COLO668 (cell line): ENCODE results near the gene CPNE5.
"Not testable (repeated sequence)": the region's sequence is repeated elsewhere in the genome, so short reads cannot be mapped to it uniquely, and the experiment has no call there.

Experiments
- DNase-seq: peaks from one replicate; lab custom pipeline; 2025; ENCODE audit not compliant: unreplicated experiment; lab: John Stamatoyannopoulos, UW

CPNE5 gene

DNA sequence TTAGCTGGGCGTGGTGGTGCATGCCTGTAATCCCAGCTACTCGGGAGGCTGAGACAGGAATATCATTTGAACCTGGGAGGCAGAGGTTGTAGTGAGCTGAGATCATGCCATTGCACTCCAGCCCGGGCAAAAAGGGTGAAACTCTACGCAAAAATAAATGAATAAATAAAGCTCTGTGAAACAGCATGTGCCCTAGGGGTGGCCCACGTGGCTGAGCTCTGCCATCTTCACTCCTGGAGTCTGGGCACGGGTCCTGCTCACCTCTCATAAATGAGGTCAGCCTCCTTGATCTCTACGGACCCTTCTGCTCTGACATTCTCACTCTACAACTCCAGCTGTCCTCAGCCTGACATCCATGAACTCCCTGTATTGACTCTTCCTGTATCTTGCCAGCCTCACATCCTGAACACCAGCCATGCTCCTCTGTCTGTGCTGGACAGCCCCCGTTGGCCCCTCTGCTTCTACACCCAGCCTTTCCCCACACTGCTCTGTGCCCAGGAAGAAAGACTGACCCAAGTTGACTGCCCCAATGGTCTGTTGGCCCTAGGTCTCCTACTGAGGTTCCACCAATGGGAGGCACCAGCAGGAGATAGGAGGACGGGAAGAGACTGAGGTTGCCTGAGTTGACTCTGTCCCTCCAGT lies 21.9 kb downstream of the CPNE5 start:
- DNase-seq, result no peak

DNA sequence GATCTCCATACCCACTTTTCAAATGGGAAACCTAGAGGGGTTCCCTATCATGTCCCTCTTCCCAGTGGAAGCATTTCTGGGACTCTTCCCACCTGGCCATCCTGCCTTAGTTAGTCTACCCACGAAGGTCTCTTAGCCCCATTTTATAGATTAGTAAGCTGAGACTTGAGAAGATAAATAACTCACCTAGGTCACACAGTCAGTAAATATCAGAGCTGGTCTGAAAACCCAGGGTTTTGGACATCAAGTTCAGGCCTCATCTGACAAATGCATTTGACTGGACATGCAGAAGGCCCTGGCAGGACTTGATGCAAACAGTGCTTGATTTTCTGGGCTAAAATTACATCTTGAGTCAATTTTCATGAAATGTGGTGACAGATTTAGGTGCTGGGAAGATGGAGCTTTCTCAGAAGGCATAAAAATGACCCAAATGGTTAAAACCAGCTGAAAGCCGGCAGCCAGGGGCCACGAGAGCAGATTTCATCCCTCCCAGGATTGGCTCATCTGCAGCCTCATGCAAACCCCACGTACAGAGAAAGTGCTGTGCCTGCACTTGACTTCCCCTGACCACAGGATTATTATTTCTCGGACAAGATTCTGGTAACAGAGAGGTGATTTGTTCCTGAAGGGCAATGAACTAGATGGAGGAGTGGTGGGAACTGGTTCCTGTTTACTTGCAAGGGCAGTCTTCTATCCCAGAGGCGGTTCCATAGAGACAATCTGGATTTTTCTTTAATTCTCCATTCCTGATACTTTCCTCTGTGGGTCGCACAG lies 23.1 kb downstream of the CPNE5 start:
- DNase-seq, result no peak

DNA sequence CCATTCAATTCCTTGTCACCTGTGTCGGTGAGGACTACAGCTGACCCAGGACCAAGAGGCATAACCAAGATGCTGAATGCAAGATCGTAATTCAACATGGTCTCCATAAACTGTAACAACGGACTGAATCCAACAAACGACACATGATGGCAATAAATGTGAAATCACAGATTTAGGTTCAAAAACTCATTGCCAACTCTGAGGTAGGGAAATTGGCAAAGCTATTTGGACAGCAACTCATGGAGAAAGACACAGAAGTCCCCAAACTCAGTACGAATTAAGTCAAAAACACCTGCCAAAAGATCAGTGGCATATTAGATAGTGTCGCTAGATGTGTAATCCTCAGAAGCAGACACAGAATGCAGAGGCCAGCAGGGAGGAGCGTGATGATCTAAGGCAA lies 25.0 kb downstream of the CPNE5 start:
- no peak for DNase-seq

DNA sequence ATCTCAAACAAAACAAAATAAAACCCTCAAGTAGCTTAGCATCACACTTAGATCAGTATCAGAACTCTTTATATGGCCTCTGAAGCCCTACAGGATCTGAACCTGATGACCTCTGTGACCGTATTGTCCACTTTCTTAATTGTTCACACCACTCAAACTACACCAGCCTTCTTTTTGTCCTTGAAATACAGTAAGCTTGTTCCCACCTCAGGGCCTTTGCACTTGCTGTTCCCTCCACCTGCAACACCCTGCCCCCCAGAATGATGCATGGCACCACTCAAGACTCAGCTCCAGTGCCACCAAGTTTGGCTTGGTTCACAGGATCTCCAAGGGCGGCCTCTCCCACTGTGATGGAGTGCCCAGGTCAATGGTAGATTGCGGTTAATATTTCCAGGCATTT lies 25.7 kb downstream of the CPNE5 start:
- no peak for DNase-seq

DNA sequence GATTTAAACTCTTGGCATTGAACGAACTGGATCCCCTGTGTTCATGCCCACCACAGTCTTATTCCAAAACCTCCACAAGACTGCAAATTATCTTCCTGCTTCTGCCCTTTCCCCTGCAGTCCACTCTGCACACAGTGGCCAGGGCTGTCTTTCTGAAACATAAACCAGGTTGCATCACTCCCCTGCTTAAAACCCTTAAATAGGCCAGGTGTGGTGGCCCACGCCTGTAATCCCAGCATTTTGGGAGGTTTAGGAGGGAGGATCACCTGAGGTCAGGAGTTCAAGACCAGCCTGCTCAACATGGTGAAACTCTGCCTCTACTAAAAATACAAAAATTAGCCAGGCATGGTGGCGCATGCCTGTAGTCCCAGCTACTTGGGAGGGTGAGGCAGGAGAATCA lies 26.2 kb downstream of the CPNE5 start:
- DNase-seq, result not testable (repeated sequence)

DNA sequence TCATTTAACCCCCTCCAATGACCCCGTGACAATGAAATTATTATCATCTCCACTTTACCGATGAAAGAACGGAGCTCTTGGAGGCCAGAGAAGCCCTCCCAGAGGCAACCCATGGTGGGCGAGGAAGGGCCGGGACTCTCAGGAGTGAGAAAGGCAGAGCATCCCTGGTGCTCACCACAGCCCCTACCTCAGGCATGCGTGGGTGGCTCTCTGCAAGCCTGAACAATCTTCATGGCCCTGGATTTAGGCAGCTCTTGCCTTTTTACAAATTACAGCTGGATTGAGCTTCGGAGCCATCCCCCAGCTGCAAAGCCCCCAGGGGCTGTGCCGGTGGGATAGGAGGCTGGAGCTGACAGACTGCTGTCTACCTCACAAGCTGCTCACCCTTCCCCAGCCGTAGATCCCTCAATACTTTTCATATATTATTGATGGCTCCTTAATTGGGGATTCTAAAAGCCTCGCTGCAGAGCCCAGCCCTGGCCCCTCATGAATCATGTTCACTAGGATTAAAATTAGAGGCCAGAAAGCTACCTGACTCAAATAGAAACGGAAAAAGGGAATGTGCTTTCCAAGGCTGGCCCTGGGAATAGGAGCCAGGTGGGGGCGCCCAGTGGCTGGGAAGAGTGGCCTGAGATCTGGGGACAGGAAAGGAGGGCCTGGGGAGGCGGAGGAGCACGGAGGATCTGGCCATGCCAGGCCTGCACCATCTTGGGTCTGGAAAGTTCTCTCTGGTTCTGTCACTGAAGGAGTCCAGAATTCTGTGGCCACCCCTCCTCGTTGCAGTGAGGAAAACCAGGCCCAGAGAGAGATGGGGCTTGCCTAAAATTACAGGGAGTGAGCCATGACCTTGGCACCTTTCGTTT lies 29.1 kb downstream of the CPNE5 start:
- DNase-seq, result no peak

DNA sequence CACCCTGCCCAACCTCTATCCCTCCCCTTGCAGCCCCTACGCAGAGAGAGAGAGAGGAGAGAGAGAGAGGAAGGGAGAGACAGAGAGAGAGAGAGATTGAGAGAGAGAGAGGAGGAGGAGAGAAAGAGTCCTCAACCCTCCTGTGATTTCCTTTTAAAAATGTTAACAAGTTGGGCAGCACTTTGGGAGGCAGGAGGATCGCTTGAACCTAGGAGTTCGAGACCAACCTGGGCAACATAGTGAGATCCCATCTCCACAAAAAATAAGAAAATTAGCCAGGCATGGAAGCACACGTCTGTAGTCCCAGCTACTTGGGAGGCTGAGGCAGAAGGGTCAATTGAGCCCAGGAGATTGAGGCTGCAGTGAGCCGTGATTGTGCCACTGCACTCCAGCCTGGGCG lies 30.1 kb downstream of the CPNE5 start:
- DNase-seq, result no peak

DNA sequence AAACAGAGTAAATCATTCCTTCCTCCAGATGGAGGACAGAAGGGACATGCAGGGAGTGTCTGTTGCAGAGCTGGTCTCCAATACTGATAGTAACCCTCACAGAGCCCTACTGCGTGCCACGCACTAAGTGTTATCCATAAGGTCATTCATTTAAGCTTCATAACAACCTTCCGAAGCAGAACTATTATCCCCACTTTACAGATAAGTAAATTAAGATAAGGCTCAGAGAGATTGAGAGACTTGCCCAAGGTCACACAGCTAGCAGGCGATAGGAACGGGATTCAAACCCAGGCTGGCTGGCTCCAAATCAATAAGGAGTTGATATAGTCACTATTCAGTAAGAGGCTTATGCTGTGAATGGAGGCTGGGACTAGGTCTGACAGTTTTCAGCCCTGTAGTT lies 30.6 kb downstream of the CPNE5 start:
- no peak for DNase-seq

DNA sequence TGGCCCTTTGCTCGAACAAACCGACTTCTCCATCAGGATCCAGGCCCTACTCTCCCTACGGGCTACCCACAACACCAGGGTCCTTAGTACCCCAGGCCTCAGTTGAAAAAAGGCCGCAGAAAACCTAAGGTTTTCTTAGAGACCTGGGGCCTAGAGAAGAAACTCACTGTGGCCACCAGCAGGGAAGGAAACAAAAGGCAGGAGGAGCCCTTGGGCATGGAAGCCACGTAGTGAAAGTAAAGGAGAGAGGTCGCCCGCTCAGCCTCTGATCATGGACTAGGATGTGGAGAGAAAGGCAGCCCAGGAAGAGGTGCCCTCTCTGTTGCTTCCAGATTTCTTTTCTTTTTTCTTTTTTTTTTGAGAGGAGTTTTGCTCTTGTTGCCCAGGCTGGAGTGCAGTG lies 31.5 kb downstream of the CPNE5 start:
- DNase-seq, result no peak

DNA sequence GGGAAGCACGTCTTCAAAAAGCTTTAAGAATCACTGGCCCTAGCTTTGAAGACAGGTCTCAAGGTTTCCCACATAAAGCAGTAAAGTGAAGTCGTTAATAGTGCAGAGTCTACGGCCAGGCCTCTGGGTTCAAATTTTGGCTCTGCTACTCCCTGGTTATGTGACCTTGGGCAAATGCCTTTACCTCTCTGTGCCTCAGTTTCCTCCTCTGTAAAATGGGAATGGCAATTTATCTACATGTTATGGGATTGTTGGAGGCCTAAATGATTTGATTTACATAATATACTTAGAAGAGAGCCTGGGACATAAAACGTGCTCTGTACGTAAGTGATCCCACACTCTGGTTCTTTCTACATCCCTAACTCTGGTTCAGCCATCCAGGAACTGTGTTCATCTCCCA lies 32.1 kb downstream of the CPNE5 start:
- no peak for DNase-seq

DNA sequence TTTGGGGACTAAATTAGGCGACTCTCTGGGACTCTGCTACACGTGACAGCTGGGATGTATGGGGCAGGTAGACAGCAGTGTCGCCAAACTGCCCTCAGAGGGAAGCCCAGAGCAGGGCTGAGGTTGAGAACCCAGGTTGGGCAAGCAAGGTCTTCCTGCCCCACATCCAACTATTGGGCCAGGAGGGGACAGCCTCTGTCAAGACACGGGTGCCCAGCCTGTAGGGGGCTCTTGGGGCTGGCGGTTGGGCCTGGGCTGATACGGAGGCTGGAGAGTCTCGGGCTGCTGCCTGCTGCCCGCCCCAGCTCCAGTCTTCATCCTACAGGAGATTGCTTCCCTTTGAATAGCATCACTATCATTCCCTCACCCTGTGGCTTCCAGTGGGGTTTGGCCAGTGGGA lies 33.3 kb downstream of the CPNE5 start:
- no peak for DNase-seq

DNA sequence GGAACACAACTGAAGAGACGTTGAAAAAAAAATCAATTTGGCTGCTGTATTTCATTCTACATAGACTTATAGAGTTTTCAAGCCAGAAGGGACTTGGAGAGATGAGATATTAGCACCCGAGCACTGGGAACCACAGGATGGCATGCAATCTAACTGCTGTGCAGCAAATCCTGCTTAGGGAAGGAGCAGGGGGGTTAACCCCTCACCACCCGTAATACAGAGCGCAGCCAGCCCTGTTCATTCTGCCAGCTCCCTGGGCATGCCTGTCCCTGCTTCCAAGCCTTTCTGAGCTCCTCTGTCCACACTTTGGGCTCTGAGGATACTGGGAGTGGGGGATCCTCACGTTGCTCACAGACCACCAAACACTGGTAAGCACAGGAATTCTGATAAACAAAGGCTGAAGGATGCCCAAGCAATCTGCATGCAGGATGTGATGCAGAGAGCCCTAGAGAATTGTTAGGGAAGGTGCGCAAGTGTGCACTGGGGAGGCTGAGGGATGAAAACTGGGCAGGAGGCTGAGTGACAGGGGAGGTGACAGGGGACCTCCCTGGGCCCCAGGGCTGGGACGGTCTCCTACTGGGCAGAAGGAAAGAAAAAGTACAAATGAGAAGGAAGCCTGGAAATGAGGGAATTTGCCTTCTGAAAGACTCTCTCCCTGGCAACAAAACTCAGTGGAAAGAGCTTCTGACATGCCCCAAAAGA lies 34.0 kb downstream of the CPNE5 start:
- no peak for DNase-seq

DNA sequence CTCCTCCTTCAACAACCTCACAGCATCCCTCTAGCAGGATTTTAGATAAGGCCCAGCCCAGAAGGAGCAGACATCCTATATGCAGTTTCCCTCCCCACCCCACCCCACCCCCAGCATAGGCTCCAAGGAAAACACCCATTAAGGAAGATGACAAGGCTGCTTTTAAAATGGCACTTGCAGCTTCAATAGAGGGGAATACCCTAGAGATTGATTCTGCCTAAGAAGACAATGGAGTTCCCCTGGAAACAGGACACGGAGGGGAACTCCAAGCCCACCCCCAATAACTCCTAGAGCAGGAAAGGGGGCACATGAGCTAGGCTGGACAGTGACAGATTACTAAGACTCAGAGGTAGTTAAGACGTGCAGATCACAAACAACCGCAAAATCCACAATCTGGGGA lies 34.7 kb downstream of the CPNE5 start:
- DNase-seq, result no peak

DNA sequence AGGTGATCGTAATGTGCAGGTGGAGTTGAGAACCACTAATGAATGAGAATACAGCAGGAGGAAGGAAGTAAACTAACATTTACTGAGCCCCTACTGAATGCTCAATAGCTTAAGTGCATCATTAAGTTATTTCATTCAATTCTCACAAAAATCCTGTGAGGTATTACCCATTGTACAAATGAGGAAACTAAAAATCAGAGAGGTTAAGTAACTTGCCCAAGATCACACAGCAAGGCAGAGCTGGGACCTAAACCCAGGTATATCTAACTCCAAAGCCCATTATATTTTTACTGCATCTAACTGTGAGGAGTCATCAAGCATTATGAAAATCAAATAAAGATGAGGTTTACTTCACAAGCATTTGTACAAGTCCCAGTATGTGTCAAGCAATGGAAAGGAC lies 35.3 kb downstream of the CPNE5 start:
- no peak for DNase-seq

DNA sequence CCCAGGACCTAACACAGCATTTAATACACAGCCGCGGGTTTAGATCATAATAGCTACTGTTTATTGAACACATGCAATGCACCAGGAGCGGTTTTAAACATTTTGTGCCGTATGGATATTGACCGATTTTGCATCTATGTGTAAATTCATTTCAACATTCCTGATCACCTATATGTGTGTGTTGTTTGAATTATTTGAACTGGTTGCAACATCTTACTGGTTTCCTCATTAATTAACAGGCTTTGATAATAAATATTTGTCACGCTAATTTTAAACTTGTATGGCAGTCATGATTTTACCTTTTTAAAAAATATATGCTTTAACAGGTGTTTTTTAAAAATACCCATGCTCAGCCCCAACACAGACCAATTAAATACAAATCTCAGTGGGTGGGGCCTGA lies 35.8 kb downstream of the CPNE5 start:
- no peak for DNase-seq

DNA sequence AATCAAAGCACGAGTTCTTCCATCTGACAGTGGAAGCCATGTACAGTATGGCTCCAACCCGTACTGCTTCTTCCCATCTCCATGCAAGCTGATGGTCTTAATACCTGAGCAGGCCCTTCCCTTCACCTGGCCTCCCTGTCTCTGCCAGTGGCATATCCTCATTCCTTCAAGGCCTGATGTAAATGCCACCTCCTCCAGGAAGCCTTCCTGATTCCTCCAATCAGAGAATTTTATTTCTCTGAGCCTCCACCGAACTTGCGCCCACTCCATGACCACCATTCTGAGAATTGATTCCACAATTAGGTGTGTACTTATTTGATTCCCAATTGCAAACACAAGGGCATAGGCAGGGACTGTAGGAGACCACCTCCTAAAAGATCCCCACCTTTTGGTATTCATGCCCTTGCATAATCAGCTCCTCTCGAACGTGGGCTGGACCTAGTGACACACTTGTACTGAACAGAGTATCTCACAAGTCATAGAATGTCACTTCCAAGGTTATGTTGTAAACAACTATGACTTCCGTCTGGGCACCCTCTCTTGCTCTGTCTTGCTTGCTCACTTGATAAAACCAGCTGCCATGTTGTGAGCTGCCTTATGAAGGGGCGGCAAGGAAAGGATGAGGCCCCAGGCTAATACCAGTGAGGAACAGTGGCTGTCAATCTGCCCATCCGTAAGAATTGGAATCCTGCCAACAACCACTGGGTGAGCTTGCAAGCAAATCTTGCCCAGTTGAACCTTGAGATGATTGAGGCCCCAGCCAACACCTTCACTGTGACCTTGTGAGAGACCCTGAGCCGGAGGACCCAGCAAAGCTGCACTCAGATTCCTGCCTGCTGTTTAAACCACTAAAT lies 38.8 kb downstream of the CPNE5 start:
- no peak for DNase-seq

DNA sequence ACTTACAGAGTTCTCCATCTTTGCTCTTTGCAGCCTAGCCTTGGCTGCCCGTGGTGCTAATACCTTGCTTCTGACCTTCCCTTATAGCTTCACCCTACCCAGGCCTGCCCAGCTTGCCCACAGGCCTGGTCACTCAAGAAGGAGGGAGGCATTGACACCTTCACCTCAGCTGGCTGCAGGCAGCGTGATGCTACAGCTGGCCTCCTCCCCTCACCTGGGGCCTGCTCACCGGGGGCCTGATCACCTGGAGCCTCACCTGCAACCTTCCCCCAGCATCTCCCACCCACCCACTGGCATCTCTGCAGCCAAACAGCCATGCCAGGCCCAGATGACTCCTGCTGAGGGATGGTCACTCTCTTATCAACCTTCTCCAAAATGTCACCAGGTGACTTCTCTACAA lies 40.4 kb downstream of the CPNE5 start:
- no peak for DNase-seq

DNA sequence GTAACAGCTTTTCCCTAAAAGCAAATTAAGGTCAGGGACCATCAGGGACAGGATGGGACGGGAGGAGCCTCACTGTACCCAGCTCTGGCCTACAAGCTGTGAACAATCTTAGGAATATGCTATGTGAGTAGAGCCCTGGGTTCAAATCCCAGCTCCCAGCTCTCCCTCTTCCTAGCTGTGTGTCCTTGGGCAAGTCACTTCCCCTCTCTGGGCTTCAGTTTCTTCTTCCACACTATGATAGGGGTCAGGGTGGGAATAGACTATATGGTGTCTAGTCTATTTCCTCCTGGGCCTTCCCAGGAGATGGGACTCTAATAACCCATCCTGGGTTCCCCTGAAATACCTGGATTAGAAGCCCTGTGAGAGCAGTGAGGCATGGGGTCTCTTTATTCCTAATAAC lies 41.6 kb downstream of the CPNE5 start:
- no peak for DNase-seq

DNA sequence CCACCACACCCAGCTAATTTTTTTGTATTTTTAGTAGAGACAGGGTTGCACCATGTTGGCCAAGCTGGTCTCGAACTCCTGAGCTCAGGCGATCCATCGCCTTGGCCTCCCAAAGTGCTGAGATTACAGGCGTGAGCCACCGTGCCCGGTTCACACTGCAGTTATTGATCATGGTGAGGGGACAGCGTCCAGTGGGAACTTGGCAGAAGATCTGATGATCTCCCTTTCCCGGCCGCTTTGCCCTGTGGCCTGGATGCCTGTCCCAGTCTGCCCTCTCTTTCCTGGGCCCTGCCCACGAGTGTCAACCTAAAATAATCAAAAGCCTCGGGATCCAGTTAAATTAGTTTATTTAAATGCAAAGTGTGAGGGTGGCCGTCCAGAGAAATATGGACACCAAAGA lies 42.2 kb downstream of the CPNE5 start:
- DNase-seq, result no peak

DNA sequence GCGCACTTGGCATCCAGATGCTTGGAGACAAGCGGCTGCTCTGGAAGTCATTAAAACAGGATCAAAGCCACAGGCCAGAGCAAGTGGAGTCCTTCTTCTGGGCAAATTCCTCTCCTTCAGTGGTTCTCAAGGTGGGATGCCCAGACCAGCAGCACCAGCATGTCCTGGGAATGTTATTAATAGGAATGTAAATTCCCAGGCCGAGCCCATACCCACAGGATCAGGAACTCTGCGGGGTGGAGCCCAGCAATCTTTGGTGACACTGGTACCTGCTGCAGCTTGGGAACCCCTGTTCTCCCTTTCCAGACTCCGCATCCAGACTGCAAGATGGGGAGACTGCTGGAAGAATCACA lies 44.6 kb downstream of the CPNE5 start:
- no peak for DNase-seq
